K562 (cell line): ENCODE results near the gene ARFGAP3. TPM values are rescaled to one million over a fixed set of nuclear protein-coding genes. Genes with fewer than 3 reads are reported as not detected.
"Not testable (repeated sequence)": the region's sequence is repeated elsewhere in the genome, so short reads cannot be mapped to it uniquely, and the experiment has no call there.

ENCODE experiments used
- ATAC-seq: fragments of 200-7000 bp; cut with Tn5 transposase; 3 replicates; pipeline ENCODE4 v1.9.1; 2020; ENCODE audit warnings: moderate library complexity
- BruUV-seq: library from RNA; stranded (reverse); fragments of 400-500 nt; replicated peaks from 2 replicates; lab custom pipeline; 2021; lab: Mats Ljungman, UMichigan
- CTCF ChIA-PET: fragments of 300-600 bp; formaldehyde crosslinking; extraction: SDS; loops from one replicate; lab custom pipeline; 2021; ENCODE audit warnings: low intra/inter-chr PET ratio; lab: Yijun Ruan, JAX
- POLR2A ChIA-PET: fragments of 300-600, 350-650 bp; sonication (Branson Sonifier 250); formaldehyde crosslinking; extraction: SDS; loops from one replicate; lab custom pipeline; 2021; ENCODE audit warnings: antibody characterized with exemption, inconsistent platforms; lab: Yijun Ruan, JAX
- DNase-seq, 4 experiments: peaks; one replicate each; pipeline versions ENCODE4 v3.0.0 to v3.0.0-alpha.2; 2011 to 2018; ENCODE audit warnings: low spot score in 3 of 4, mixed read lengths in 3 of 4; ENCODE audit errors: extremely low read depth in 1 of 4
- FAIRE-seq: peaks from 2 replicates; lab custom pipeline; 2011; peaks lifted over from hg19 to GRCh38; lab: Jason Lieb, UNC
- H2AFZ ChIP-seq: 2 replicates; pipeline ENCODE4 v1.6.0; 2011; ENCODE audit warnings: low read depth, low read length, control low read depth, inconsistent platforms
- H3K27ac ChIP-seq: fragments of 200-600 bp; 3 replicates; pipeline ENCODE4 v1.8.0; 2011; ENCODE audit warnings: low read depth, mild to moderate bottlenecking, control low read depth, inconsistent platforms, low read length, moderate library complexity, mixed read lengths; ENCODE audit errors: extremely low read depth
- H3K27me3 ChIP-seq, 2 experiments: fragments of 300-600 bp in 1 of 2; 2 replicates in 1 of 2; 3 replicates in 1 of 2; pipeline versions ENCODE4 v1.6.0 to v1.8.0; 2011; ENCODE audit warnings: inconsistent platforms in 2 of 2, low read length in 2 of 2, mild to moderate bottlenecking in 1 of 2, mixed read lengths in 1 of 2, moderate library complexity in 1 of 2; ENCODE audit not compliant: control insufficient read depth in 2 of 2, insufficient read depth in 2 of 2
- H3K36me3 ChIP-seq: fragments of 300-600 bp; 3 replicates; pipeline ENCODE4 v1.8.0; 2011; ENCODE audit warnings: mild to moderate bottlenecking, low read length, inconsistent platforms; ENCODE audit not compliant: control insufficient read depth, insufficient read depth
- H3K4me1 ChIP-seq, 2 experiments: fragments of 200-600 bp in 1 of 2; replicated peaks in 1 of 2; 2 replicates in 1 of 2; 3 replicates in 1 of 2; pipeline versions ENCODE4 v1.5.1 to v1.8.0; 2011; ENCODE audit warnings: inconsistent platforms in 2 of 2, low read length in 2 of 2, mild to moderate bottlenecking in 1 of 2, mixed read lengths in 1 of 2, moderate library complexity in 1 of 2; ENCODE audit not compliant: control insufficient read depth in 2 of 2, insufficient read depth in 2 of 2
- H3K4me2 ChIP-seq: 2 replicates; pipeline ENCODE4 v1.6.1; 2011; ENCODE audit warnings: low read length, control low read depth, inconsistent platforms, mixed read lengths; ENCODE audit not compliant: insufficient read depth
- H3K4me3 ChIP-seq: fragments of 200-600 bp; sonication (generic), shearing (Covaris generic); 2 replicates; pipeline ENCODE4 v1.5.1; 2016; ENCODE audit warnings: control low read depth, inconsistent platforms
- H3K79me2 ChIP-seq: fragments of 200-600 bp; 3 replicates; pipeline ENCODE4 v1.8.0; 2011; ENCODE audit warnings: low read length, inconsistent platforms; ENCODE audit not compliant: control insufficient read depth, insufficient read depth
- H3K9ac ChIP-seq, 2 experiments: 2 replicates each; pipeline versions ENCODE4 v1.6.0 to v1.6.1; 2011; ENCODE audit warnings: low read depth in 2 of 2, low read length in 2 of 2, control low read depth in 1 of 2, inconsistent platforms in 1 of 2, mild to moderate bottlenecking in 1 of 2, mixed read lengths in 1 of 2; ENCODE audit not compliant: insufficient read depth in 1 of 2
- H3K9me1 ChIP-seq: one replicate; pipeline ENCODE4 v1.6.0; 2011; ENCODE audit warnings: inconsistent platforms, mild to moderate bottlenecking, low read length, moderate library complexity; ENCODE audit not compliant: control insufficient read depth, insufficient read depth
- H3K9me3 ChIP-seq: replicated peaks from 2 replicates; pipeline ENCODE4 v1.5.1; 2011; ENCODE audit warnings: low read depth, low read length, inconsistent platforms; ENCODE audit not compliant: control insufficient read depth, insufficient read depth
- H4K20me1 ChIP-seq: replicated peaks from 2 replicates; pipeline ENCODE4 v1.6.1; 2011; ENCODE audit warnings: low read length, inconsistent platforms, mixed read lengths; ENCODE audit not compliant: control insufficient read depth, insufficient read depth
- COPS2 ChIP-seq: fragments of 450-650 bp; conservative IDR thresholded peaks from 2 replicates; pipeline ENCODE4 v1.6.1; 2016; ENCODE audit warnings: mild to moderate bottlenecking, moderate library complexity
- HNRNPH1 ChIP-seq: fragments of 200-400 bp; formaldehyde crosslinking; optimal IDR thresholded peaks from 2 replicates; pipeline ENCODE3; 2017; ENCODE audit warnings: low read depth, mild to moderate bottlenecking, low read length, moderate library complexity
- KLF1 ChIP-seq: fragments of 450-650 bp; IDR thresholded peaks from 2 replicates; pipeline ENCODE4 v1.6.1; 2016; ENCODE audit warnings: missing genetic modification characterization, missing compliant biosample characterization
- OTX1 ChIP-seq: fragments of 450-650 bp; formaldehyde crosslinking; IDR thresholded peaks from 2 replicates; pipeline ENCODE4 v1.4.0; 2022; ENCODE audit warnings: mild to moderate bottlenecking
- PRMT5 ChIP-seq: sonication (generic); formaldehyde crosslinking; IDR thresholded peaks from 2 replicates; pipeline ENCODE4 v1.5.0; 2020; ENCODE audit warnings: missing genetic modification reagents
- SRSF7 ChIP-seq: fragments of 200-400 bp; formaldehyde crosslinking; optimal IDR thresholded peaks from 2 replicates; pipeline ENCODE3; 2017; ENCODE audit warnings: mild to moderate bottlenecking, low read depth, low read length
- TBL1XR1 ChIP-seq, 2 experiments: IDR thresholded peaks; 2 replicates each; pipeline ENCODE4 v1.6.1; 2012; ENCODE audit warnings: improper control_type of control experiment in 2 of 2, low read length in 2 of 2, mild to moderate bottlenecking in 1 of 2
- YY1 ChIP-seq, 3 experiments: IDR thresholded peaks; 2 replicates each; pipeline ENCODE4 v1.6.1; 2011; ENCODE audit warnings: low read length in 2 of 3, mild to moderate bottlenecking in 2 of 3, moderate library complexity in 2 of 3, borderline replicate concordance in 1 of 3, control low read depth in 1 of 3, low read depth in 1 of 3; ENCODE audit not compliant: insufficient read depth in 3 of 3, insufficient replicate concordance in 2 of 3, control insufficient read depth in 1 of 3, insufficient read length in 1 of 3; ENCODE audit errors: extremely low read depth in 1 of 3
- ZBTB17 ChIP-seq: fragments of 450-650 bp; formaldehyde crosslinking; IDR thresholded peaks from 2 replicates; pipeline ENCODE4 v1.4.0; 2020; ENCODE audit warnings: mild to moderate bottlenecking
- WGBS: fragments of 100-300 bp; shearing (Covaris generic); methylation state at CpG from one replicate; pipeline ENCODE4 v1.1.6; 2016; ENCODE audit warnings: low coverage, mixed read lengths; ENCODE audit not compliant: insufficient coverage; ENCODE audit errors: missing lambda C conversion rate; 5-methylcytosine and 5-hydroxymethylcytosine counted together
- in situ Hi-C: fragments of 300-500 bp; cut with MboI; formaldehyde crosslinking; loops from 4 replicates; pipeline ENCODE4 v1.15.0; 2018; ENCODE audit warnings: inconsistent platforms, mixed read lengths
- intact Hi-C: fragments of 100-400 bp; cut with micrococcal nuclease; formaldehyde crosslinking; loops from 2 replicates; pipeline ENCODE4 v1.14.2; 2022
- polyA plus RNA-seq, 8 experiments: library from polyadenylated mRNA; depleted of rRNA in 4 of 8; stranded (reverse) in 5 of 8; unstranded in 3 of 8; fragments of >200 nt; fragmentation: Nextera tagmentation in 2 of 8; fragmentation: Illumina TruSeq in 1 of 8; extraction: Ambion mirVana in 2 of 8; extraction: Trizol in 1 of 8; gene quantifications; 2 replicates each; pipeline versions ENCODE4 v1.2.1 to v1.2.3, GENCODE V29; 2011 to 2014; ENCODE audit warnings: inconsistent platforms in 1 of 8, missing spikeins in 1 of 8
- total RNA-seq, 7 experiments: library from RNA; depleted of rRNA in 6 of 7; stranded (reverse); fragments of >200 nt in 6 of 7; fragmentation: Illumina TruSeq in 2 of 7; extraction: Trizol in 2 of 7; gene quantifications; 2 replicates each; pipeline versions ENCODE4 v1.2.1 to v1.2.3, GENCODE V29; 2011 to 2021; ENCODE audit warnings: low replicate concordance in 1 of 7

ARFGAP3 gene
- total and polyA plus RNA-seq, 9 of the 15 experiments (the other 6 are each of a cell fraction or from before 2014, with no cell fraction given), result 14.2 to 31.9 (median 22.7) TPM

DNA sequence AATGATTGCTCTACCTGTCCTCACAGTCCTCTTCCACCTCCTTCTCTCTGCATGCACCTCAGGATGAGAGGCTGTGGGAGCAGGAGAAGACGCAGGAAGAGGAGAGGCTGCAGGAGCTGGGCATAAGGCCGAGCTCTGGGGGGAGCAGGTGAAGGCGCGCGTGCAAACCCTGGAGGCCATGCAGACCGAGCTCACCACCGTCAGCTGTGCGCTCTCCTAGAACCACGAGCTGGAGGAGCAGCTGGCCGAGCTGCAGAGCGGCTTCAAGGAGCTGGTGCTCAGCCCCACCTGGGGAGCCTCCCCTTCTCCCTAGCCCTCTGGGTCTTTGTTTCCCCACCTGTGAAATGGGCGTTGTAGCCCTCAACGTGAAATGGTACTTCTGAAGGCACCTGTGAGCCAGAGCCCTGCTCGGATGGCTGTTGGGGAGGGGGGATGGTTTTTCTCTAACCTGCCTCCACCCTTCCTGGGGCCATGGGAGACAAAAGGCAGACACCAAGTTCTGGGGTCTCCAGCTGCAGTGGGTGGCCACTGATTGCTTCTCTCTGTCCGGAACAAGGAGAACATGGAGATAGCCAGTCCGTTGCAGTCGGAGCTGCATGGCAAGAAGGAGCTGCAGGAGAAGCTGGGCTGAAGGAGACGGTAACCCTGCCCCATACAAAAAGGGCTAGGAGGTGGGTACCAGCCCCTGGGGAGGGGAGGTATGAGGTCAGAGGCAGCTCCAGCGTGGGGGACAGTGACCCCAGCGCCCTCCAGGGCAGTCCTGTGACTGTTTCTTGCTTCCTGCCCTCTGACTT, 71.2 kb downstream of the ARFGAP3 start:
- H3K9ac ChIP-seq, result no peak overlapping the region
- no peak overlapping the region for H2AFZ ChIP-seq
- in situ Hi-C loops, result no loop called here
- no peaks in the 10 kb centered on the region for H4K20me1 ChIP-seq
- ATAC-seq (no peak), FAIRE-seq (no peak), DNase-seq (no peak)
- TF ChIP-seq YY1 (IDR thresholded peaks at IDR 0.05; ENCODE audit: borderline replicate concordance in 1 of 3, control insufficient read depth in 1 of 3, extremely low read depth in 1 of 3, insufficient read depth in 3 of 3, insufficient read length in 1 of 3, insufficient replicate concordance in 2 of 3, low read depth in 1 of 3, low read length in 2 of 3), result no peak
- no peak for TF ChIP-seq SRSF7
- no peak for TF ChIP-seq OTX1 (CRISPR knock-in tag)
- no peak for TF ChIP-seq TBL1XR1 (IDR thresholded peaks at IDR 0.05; ENCODE audit: low read length in 2 of 2)
- TF ChIP-seq HNRNPH1, result no peak
- TF ChIP-seq PRMT5 (CRISPR knock-in tag), result no peak
- no peak for TF ChIP-seq ZBTB17
- TF ChIP-seq KLF1 (tag), result no peak
- no peak for TF ChIP-seq COPS2
- BruUV-seq, result no TSS peak
- ChIA-PET CTCF (no interaction called here), POLR2A (interaction anchor here (0.6 to 0.7 kb wide), 3 partner anchors 162 to 1178 kb away, joined by 3 to 4 read pairs (median 3); no protein-coding TSS in a partner anchor)
- H3K4me2 ChIP-seq, result no peak overlapping the region
- H3K27me3 ChIP-seq, result peaks cover 7 to 43% of the 10 kb centered on the region in 2 experiments; a peak in 4 of 5 replicates
- H3K27ac ChIP-seq, result no peak overlapping the region
- no peaks in the 10 kb centered on the region for H3K9me1 ChIP-seq
- intact Hi-C loops, result no loop called here
- H3K9me3 ChIP-seq, result no peaks in the 10 kb centered on the region
- H3K36me3 ChIP-seq, result no peaks in the 10 kb centered on the region
- no peaks in the 10 kb centered on the region for H3K79me2 ChIP-seq
- 2% methylated on average over 18 of the region's 20 CpGs for WGBS
- no peak overlapping the region for H3K4me3 ChIP-seq
- no peaks in the 10 kb centered on the region; a peak in 1 of 5 replicates for H3K4me1 ChIP-seq

DNA sequence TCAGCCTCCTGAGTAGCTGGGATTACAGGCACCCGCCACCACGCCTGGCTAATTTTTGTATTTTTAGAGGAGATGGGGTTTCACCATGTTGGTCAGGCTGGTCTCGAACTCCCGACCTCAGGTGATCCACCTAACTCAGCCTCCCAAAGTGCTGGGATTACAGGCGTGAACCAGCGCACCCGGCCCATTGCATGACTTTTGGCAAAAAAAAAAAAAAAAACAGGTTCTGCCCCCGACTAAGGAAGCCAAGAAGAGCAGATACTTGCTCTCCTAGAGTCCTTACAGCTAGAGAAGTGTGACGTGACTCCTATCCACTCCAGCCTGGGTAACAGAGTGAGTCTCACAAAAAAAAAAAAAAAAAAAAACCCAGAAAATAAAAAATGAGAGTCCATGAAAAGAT, 74.8 kb downstream of the ARFGAP3 start:
- H3K4me2 ChIP-seq, H3K9me3 ChIP-seq, H3K79me2 ChIP-seq, CTCF ChIA-PET, FAIRE-seq, in situ Hi-C loops, intact Hi-C loops, H3K27ac ChIP-seq, H3K4me1 ChIP-seq, H4K20me1 ChIP-seq, H3K4me3 ChIP-seq, H3K9me1 ChIP-seq, ATAC-seq, H2AFZ ChIP-seq, DNase-seq, H3K9ac ChIP-seq, BruUV-seq, H3K36me3 ChIP-seq: not testable (repeated sequence)
- 27% methylated on average over 3 of the region's 9 CpGs for WGBS
- H3K27me3 ChIP-seq, result peaks cover 4 to 33% of the 10 kb centered on the region in 2 experiments; a peak in 4 of 5 replicates
- POLR2A ChIA-PET, result interaction anchor here (0.6 to 0.7 kb wide), 2 partner anchors 15 to 53 kb away, joined by 3 to 4 read pairs; no protein-coding TSS in a partner anchor
